NCI-H1694 treated with DMSO at 0.1 percent for 48 hours (cell line): ENCODE results near the gene CUL1.

Experiments used
- DNase-seq: peaks from one replicate; lab custom pipeline; 2025; lab: John Stamatoyannopoulos, UW

CUL1 gene

GRCh38 chr7:148718431-148718830 lies 19.7 kb downstream of the CUL1 start:
- DNase-seq = no peak

GRCh38 chr7:148719753-148720152 lies 21.1 kb downstream of the CUL1 start:
- no peak for DNase-seq

GRCh38 chr7:148720472-148720871 lies 21.8 kb downstream of the CUL1 start:
- DNase-seq = no peak

GRCh38 chr7:148721390-148721789 lies 22.7 kb downstream of the CUL1 start:
- no peak for DNase-seq

- no peak for DNase-seq
Observed at GRCh38 chr7:148722340-148723165, 23.9 kb downstream of the CUL1 start.

- DNase-seq = no peak
Observed at GRCh38 chr7:148723166-148723559, 24.5 kb downstream of the CUL1 start.

GRCh38 chr7:148723846-148724245 lies 25.1 kb downstream of the CUL1 start:
- no peak for DNase-seq

DNA sequence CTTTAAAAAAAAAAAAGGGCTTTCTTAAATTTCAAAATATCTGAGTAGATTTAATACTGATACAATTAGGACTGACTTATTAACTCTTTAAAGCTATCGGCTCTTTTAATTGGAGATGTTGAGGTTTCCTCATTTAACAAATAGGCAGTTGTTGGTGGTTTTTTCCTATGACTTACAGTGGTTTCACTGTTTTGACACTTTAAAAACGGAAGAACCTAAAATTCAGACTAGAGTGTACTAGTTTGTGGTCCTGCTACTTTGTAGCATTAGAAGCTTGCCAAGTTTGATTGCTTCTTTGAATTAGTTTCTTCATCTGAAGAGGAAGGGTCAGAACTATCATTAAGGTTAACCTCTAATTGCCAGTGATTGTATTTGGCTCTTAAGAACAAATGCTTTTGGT lies 27.7 kb downstream of the CUL1 start:
- DNase-seq = no peak

DNA sequence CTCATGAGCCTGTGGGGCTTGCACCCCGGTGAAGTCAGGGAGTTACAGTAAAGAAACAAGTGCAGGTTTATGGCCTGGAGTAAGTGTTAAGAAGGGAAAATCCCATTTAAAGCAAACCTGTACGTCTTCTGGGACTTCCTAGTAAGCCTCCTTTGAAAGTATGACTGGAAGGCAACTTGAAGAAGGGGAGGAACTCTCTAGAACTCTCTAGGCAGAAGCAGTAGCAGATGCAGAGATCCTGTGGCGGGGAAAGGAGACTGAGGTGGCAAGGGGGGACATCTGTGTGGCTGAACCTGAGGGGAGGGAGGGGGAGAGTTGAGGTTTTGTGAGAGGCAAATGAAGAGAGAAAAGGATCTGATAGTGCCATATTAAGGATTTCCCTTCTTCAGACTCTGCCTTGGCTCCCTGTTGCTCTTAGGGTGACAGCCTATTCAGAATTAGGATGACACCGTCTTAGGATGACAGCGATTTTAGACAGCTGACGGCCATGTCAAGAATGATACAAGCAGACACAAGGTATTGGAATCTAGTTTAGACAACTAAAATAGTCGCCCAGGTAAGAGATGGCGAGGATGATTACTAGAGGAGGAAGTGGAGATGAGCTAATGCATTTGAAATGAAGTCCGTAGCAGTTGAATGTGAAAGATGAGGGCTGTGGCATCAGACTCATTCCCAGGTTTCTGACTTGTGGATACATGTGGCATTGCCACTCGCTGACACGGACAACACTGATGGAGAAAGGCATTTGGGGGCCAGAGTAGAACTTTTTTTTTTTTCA lies 29.0 kb downstream of the CUL1 start:
- DNase-seq = no peak

DNA sequence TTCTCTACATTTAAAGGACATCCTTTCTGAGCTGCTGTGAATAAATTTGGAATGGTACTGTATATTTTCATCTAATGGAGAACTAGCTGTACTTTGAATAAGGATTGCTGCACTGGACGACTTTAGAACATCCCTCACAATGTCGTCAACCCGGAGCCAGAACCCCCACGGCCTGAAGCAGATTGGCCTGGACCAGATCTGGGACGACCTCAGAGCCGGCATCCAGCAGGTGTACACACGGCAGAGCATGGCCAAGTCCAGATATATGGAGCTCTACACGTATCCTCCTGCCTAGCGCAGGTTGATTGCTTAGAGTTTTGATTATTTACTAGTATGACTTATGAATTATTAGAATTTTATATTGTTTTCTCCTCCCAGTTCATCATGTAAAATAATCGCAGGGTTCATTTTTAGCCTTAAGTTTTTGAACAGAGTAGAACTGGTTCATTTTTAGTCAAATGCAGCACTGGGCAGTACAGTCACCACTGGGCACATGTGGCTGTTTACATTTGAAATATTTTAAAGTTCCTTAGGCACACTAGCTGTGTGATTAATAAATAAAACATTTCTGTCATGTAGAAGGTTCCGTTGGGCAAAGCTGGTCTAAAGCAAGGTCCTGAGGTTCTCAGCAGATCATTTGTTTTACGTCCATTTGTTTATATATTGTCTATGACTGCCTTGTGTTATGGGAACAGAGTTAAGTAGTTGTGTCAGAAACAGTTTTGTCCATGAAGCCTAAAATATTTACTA lies 31.5 kb downstream of the CUL1 start:
- no peak for DNase-seq

GRCh38 chr7:148732862-148733261 lies 34.2 kb downstream of the CUL1 start:
- DNase-seq = no peak

DNA sequence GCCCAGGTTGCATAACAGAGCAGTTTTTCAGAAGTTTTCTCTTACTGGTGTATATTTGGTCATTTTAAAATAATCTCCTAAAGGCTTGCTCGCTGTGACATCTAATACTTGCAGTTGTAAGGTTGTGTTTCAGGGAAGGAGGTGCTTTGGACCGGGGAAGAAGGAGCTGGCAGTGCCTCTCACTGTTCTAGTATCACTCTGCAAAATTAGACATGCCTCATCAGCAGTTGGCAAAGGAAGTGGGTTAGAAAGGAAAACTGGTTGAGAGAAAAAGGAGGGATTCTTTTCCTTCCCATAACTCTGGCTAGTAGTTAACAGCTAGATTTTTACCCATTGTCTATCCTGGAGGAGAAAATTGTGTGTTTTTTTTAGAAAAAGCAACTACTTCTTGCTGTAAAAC lies 34.8 kb downstream of the CUL1 start:
- no peak for DNase-seq

GRCh38 chr7:148735141-148735540 lies 36.4 kb downstream of the CUL1 start:
- DNase-seq = no peak

- DNase-seq = no peak
Observed at GRCh38 chr7:148735967-148736366, 37.3 kb downstream of the CUL1 start.

- no peak for DNase-seq
Observed at GRCh38 chr7:148738737-148739535, 40.2 kb downstream of the CUL1 start.

DNA sequence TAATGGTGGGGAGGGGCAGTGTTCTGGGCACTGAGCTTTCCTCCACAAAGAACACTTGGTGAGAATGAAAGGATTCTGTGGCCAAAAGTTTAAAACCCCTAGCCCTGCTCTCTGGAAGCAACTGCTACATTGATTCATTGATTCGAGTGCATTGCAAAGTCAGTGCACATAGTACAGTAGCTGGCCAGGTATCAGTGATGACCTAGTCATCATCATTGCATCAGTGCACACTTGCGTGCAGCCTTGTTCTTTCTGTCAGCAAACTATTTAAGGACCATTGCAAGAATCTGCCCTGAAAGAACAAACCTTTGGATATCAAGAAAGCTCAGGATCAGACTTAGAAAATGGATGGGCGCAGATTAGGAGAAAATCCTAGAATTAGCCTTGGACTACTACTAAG lies 47.4 kb downstream of the CUL1 start:
- no peak for DNase-seq

GRCh38 chr7:148747274-148747673 lies 48.6 kb downstream of the CUL1 start:
- no peak for DNase-seq

DNA sequence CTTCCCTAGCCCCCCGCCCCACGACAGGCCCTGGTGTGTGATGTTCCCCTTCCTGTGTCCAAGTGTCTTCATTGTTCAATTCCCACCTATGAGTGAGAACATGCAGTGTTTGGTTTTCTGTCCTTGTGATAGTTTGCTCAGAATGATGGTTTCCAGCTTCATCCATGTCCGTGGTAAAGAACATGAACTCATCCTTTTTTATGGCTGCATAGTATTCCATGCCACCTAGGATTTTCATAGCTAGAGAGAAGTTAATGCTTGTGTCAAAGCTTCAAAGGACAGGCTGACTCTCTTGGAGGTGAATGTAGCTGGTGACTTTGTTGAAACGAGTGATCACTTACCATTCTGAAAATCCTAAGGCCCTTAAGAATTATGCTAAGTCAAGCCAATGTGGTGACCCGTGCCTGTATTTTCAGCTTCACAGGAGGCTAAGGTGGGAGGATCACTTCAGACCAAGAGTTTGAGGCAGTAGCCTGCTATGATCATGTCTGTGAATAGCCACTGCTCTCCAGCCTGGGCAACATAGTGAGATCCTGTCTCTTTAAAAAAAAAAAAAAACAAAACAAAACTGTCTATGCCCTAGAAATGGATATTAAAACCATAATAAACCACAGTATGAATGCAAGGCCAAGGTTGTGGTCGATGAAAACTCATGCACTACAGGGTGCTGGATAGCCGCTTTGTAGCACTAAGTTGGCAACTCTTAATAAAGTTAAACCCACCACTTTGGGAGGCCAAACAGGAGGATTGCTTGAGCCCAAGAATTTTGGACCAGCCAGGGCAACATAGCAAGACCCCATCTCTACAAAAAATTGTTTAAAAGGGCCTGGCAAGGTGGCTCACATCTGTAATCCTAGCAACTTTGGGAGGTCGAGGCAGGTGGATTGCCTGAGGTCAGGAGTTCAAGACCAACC lies 52.0 kb downstream of the CUL1 start:
- DNase-seq = no peak

- DNase-seq = no peak
Observed at GRCh38 chr7:148753224-148753623, 54.5 kb downstream of the CUL1 start.

- no peak for DNase-seq
Observed at GRCh38 chr7:148754912-148755311, 56.2 kb downstream of the CUL1 start.
